Panc1 (cell line): ENCODE measurements around the gene FGD2. TPM values are rescaled to one million over a fixed set of nuclear protein-coding genes. Genes with fewer than 3 reads are reported as not detected.

Source experiments
- total RNA-seq: library from RNA; stranded (reverse); gene quantifications from one replicate; pipeline ENCODE4 v1.2.1, GENCODE V29; 2021; ENCODE audit not compliant: unreplicated experiment

The FGD2 gene
- total RNA-seq, 1 experiment from 2014 or later, result 0.10 TPM

Other genes starting within 250 kb of the FGD2 start
- 0.44 TPM for gene CPNE5, start 166.2 kb upstream of the FGD2 start, total RNA-seq
- 44.1 TPM for gene PPIL1, start 130.9 kb upstream of the FGD2 start, total RNA-seq
- gene C6orf89, start 119.7 kb upstream of the FGD2 start, total RNA-seq, result 59.2 TPM
- gene PI16, start 50.9 kb upstream of the FGD2 start, total RNA-seq, result not detected
- 223 TPM for gene MTCH1, start 19.5 kb upstream of the FGD2 start, total RNA-seq
- gene PIM1, start 164.5 kb downstream of the FGD2 start, total RNA-seq, result 42.1 TPM